Measurements from ENCODE around the gene SV2C. TPM values are rescaled to one million over a fixed set of nuclear protein-coding genes. Genes with fewer than 3 reads are reported as not detected.

The SV2C gene
- polyA plus RNA-seq, 3 donors = 0.01 to 0.02 TPM; not detected in 1

- no peak overlapping the region for H3K27ac ChIP-seq (ENCODE audit: low read depth in 1 of 2, low read length in 2 of 2)
- no peaks in the 10 kb centered on the region for H3K79me2 ChIP-seq (ENCODE audit: insufficient read depth, low read length)
- H3K27me3 ChIP-seq (ENCODE audit: control insufficient read depth in 2 of 2, insufficient read depth in 2 of 2, low read length in 2 of 2) = peaks cover 0 to 6% of the 10 kb centered on the region in 2 donors
- H4K20me1 ChIP-seq (ENCODE audit: insufficient read depth, low read length) = no peaks in the 10 kb centered on the region
- intact Hi-C loops (cut with micrococcal nuclease) = no loop called here
- no peaks in the 10 kb centered on the region for H3K36me3 ChIP-seq (replicated peaks in 1 of 2; ENCODE audit: control insufficient read depth in 1 of 2, insufficient read depth in 2 of 2, low read length in 2 of 2)
- H2AFZ ChIP-seq (ENCODE audit: insufficient read depth, low read depth, low read length, poor library complexity, severe bottlenecking) = no peak overlapping the region
- no peak overlapping the region for H3K4me3 ChIP-seq (replicated peaks in 1 of 3; ENCODE audit: low read depth in 2 of 3, low read length in 3 of 3)
- peaks cover 0 to 4% (median 2%) of the 10 kb centered on the region in 7 donors for H3K9me3 Mint-ChIP-seq
- no peak overlapping the region for H3K4me2 ChIP-seq (replicated peaks; ENCODE audit: extremely low read depth, low read length, poor library complexity, severe bottlenecking)
- H3K4me3 Mint-ChIP-seq = no peak overlapping the region
- no peaks in the 10 kb centered on the region for H3K36me3 Mint-ChIP-seq
- TF ChIP-seq CTCF (IDR thresholded peaks at IDR 0.05) = no peak
- no peak overlapping the region for H3K9ac ChIP-seq (ENCODE audit: insufficient read depth, low read length, poor library complexity, severe bottlenecking)
- WGBS (ENCODE audit: insufficient coverage) = no CpG with 5 or more reads among the region's 1 CpG
- H3K4me1 ChIP-seq (ENCODE audit: control insufficient read depth in 1 of 2, insufficient read depth in 2 of 2, low read length in 2 of 2) = no peaks in the 10 kb centered on the region
- H3K4me1 Mint-ChIP-seq = no peaks in the 10 kb centered on the region
- H3K27me3 Mint-ChIP-seq (ENCODE audit: low read depth in 3 of 3) = peaks cover 3 to 18% (median 10%) of the 10 kb centered on the region in 3 donors
- no peaks in the 10 kb centered on the region for H3K9me3 ChIP-seq (replicated peaks in 1 of 2; ENCODE audit: control insufficient read depth in 1 of 2, insufficient read depth in 1 of 2, low read length in 2 of 2)
- H3K27ac Mint-ChIP-seq = no peak overlapping the region
- no peak for DNase-seq
These were observed 33.0 kb upstream of the SV2C start for GRCh38 chr5:76050134-76050533.

GRCh38 chr5:76062502-76063041, 20.6 kb upstream of the SV2C start:
- intact Hi-C loops (cut with micrococcal nuclease) = no loop called here
- H3K36me3 ChIP-seq (replicated peaks in 1 of 2; ENCODE audit: control insufficient read depth in 1 of 2, insufficient read depth in 2 of 2, low read length in 2 of 2) = no peaks in the 10 kb centered on the region
- DNase-seq = no peak
- no peak overlapping the region for H3K27ac ChIP-seq (ENCODE audit: low read depth in 1 of 2, low read length in 2 of 2)
- H3K4me1 Mint-ChIP-seq = no peaks in the 10 kb centered on the region
- H4K20me1 ChIP-seq (ENCODE audit: insufficient read depth, low read length) = no peaks in the 10 kb centered on the region
- TF ChIP-seq CTCF (IDR thresholded peaks at IDR 0.05) = no peak
- H3K27me3 Mint-ChIP-seq (ENCODE audit: low read depth in 3 of 3) = peaks cover 3 to 6% (median 4%) of the 10 kb centered on the region in 3 donors
- H3K9me3 Mint-ChIP-seq = peaks cover 0 to 2% (median 0%) of the 10 kb centered on the region in 7 donors
- no peaks in the 10 kb centered on the region for H3K36me3 Mint-ChIP-seq
- no peaks in the 10 kb centered on the region for H3K9me3 ChIP-seq (replicated peaks in 1 of 2; ENCODE audit: control insufficient read depth in 1 of 2, insufficient read depth in 1 of 2, low read length in 2 of 2)
- WGBS (ENCODE audit: insufficient coverage) = no CpG with 5 or more reads among the region's 4 CpGs
- no peak overlapping the region for H3K4me3 Mint-ChIP-seq
- H3K9ac ChIP-seq (ENCODE audit: insufficient read depth, low read length, poor library complexity, severe bottlenecking) = no peak overlapping the region
- peaks cover 2 to 14% of the 10 kb centered on the region in 2 donors for H3K27me3 ChIP-seq (ENCODE audit: control insufficient read depth in 2 of 2, insufficient read depth in 2 of 2, low read length in 2 of 2)
- no peaks in the 10 kb centered on the region for H3K4me1 ChIP-seq (ENCODE audit: control insufficient read depth in 1 of 2, insufficient read depth in 2 of 2, low read length in 2 of 2)
- no peak overlapping the region for H2AFZ ChIP-seq (ENCODE audit: insufficient read depth, low read depth, low read length, poor library complexity, severe bottlenecking)
- H3K4me3 ChIP-seq (replicated peaks in 1 of 3; ENCODE audit: low read depth in 2 of 3, low read length in 3 of 3) = no peak overlapping the region
- H3K4me2 ChIP-seq (replicated peaks; ENCODE audit: extremely low read depth, low read length, poor library complexity, severe bottlenecking) = no peak overlapping the region
- H3K79me2 ChIP-seq (ENCODE audit: insufficient read depth, low read length) = no peaks in the 10 kb centered on the region
- H3K27ac Mint-ChIP-seq = no peak overlapping the region

Measured in CD14-positive monocyte (primary cell).